ENCODE measurements around the gene IFT81. TPM values are rescaled to one million over a fixed set of nuclear protein-coding genes. Genes with fewer than 3 reads are reported as not detected.

The IFT81 gene
- total and polyA plus RNA-seq, 2 of the 13 experiments (the other 11 are each of a cell fraction or from before 2014, with no cell fraction given), result 4.2 to 13.0 TPM

- no peak for TF ChIP-seq ARID4A (CRISPR knock-in tag; IDR thresholded peaks at IDR 0.05; ENCODE audit: borderline replicate concordance)
- TF ChIP-seq, protein P1, sequence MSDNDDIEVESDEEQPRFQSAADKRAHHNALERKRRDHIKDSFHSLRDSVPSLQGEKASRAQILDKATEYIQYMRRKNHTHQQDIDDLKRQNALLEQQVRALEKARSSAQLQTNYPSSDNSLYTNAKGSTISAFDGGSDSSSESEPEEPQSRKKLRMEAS (IDR thresholded peaks at IDR 0.05), result no peak
- TF ChIP-seq, protein P2, sequence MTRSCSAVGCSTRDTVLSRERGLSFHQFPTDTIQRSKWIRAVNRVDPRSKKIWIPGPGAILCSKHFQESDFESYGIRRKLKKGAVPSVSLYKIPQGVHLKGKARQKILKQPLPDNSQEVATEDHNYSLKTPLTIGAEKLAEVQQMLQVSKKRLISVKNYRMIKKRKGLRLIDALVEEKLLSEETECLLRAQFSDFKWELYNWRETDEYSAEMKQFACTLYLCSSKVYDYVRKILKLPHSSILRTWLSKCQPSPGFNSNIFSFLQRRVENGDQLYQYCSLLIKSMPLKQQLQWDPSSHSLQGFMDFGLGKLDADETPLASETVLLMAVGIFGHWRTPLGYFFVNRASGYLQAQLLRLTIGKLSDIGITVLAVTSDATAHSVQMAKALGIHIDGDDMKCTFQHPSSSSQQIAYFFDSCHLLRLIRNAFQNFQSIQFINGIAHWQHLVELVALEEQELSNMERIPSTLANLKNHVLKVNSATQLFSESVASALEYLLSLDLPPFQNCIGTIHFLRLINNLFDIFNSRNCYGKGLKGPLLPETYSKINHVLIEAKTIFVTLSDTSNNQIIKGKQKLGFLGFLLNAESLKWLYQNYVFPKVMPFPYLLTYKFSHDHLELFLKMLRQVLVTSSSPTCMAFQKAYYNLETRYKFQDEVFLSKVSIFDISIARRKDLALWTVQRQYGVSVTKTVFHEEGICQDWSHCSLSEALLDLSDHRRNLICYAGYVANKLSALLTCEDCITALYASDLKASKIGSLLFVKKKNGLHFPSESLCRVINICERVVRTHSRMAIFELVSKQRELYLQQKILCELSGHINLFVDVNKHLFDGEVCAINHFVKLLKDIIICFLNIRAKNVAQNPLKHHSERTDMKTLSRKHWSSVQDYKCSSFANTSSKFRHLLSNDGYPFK (CRISPR knock-in tag; IDR thresholded peaks at IDR 0.05; ENCODE audit: borderline replicate concordance), result no peak
Measured at GRCh38 chr12:110149086-110149660, 25.0 kb downstream of the IFT81 start (continued).

DNA sequence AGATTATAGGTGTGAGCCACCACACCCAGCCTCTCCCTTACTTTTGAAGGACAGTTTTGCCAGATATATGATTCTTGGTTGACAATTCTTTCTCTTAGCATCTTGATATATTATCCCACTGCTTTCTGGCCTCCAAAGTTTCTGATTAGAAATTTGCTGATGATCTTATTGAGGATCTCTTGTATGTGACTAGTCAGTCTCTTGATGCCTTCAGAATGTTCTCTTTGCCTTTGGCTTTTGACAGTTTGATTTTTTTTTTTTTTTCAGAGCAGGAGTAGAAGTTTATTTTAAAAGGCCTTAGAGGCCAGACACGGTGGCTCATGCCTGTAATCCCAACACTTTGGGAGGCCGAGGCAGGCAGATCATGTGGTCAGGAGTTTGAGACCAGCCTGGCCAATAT, 32.6 kb downstream of the IFT81 start:
- DNase-seq (ENCODE audit: low spot score) (no peak), ATAC-seq (no peak), FAIRE-seq (no peak)
- POLR2A ChIA-PET, result no interaction called here
- Histone ChIP-seq H3K9ac (ENCODE audit: insufficient read depth, low read depth, low read length) (no peak overlapping the region), H4K20me1 (ENCODE audit: insufficient read depth, low read length) (no peaks in the 10 kb centered on the region), H3K9me3 (ENCODE audit: low read length) (peaks cover 9% of the 10 kb centered on the region; the same call in 1 of the 2 replicates), H3K27me3 (ENCODE audit: control insufficient read depth in 1 of 2, insufficient read depth in 2 of 2, low read length in 2 of 2) (no peaks in the 10 kb centered on the region), H3K79me2 (ENCODE audit: insufficient read depth, low read length) (no peaks in the 10 kb centered on the region), H3K4me3 (replicated peaks in 1 of 3; ENCODE audit: insufficient read depth in 1 of 3, low read depth in 2 of 3, low read length in 3 of 3) (no peak overlapping the region), H2AFZ (ENCODE audit: low read length) (no peak overlapping the region), H3K4me2 (ENCODE audit: low read depth, low read length) (no peak overlapping the region), H3K27ac (ENCODE audit: extremely low read length, insufficient read depth, low read length) (no peak overlapping the region), H3K4me1 (ENCODE audit: insufficient read depth, low read length) (no peaks in the 10 kb centered on the region), H3K36me3 (replicated peaks in 1 of 2; ENCODE audit: control insufficient read depth in 1 of 2, insufficient read depth in 2 of 2, low read length in 2 of 2) (peaks cover 7 to 12% of the 10 kb centered on the region in 2 experiments; a peak in 3 of 5 replicates)
- WGBS (ENCODE audit: low lambda C conversion rate), result 93% methylated on average over 2 of the region's 2 CpGs
- in situ Hi-C loops (cut with HindIII; ENCODE audit: extremely low pct_ligation_motif_present, low pct_unique_long_range_greater_than_20kb) (no loop called here), intact Hi-C loops (cut with micrococcal nuclease; ENCODE audit: unreplicated experiment) (no loop called here)
- no TSS peak for BruUV-seq (replicated peaks)
- CTCF ChIA-PET (ENCODE audit: low intra/inter-chr PET ratio, low total read pairs), result no interaction called here
- TF ChIP-seq ATF7-NPFF (CRISPR knock-in tag; IDR thresholded peaks at IDR 0.05; ENCODE audit: low read depth) (no peak), EED (CRISPR knock-in tag; IDR thresholded peaks at IDR 0.05) (no peak), ARNTL (CRISPR knock-in tag; IDR thresholded peaks at IDR 0.05) (no peak), ZNF788 (CRISPR knock-in tag; IDR thresholded peaks at IDR 0.05; ENCODE audit: borderline replicate concordance) (no peak), ZNF670 (CRISPR knock-in tag; IDR thresholded peaks at IDR 0.05; ENCODE audit: borderline replicate concordance) (no peak), ERF (CRISPR knock-in tag; IDR thresholded peaks at IDR 0.05) (no peak), ZNF136 (CRISPR knock-in tag; IDR thresholded peaks at IDR 0.05; ENCODE audit: low read depth) (no peak), NFRKB (IDR thresholded peaks at IDR 0.05) (no peak), RARG (CRISPR knock-in tag; IDR thresholded peaks at IDR 0.05; ENCODE audit: low read depth) (no peak), MIER2 (CRISPR knock-in tag; IDR thresholded peaks at IDR 0.05) (no peak), ZFP36L1 (CRISPR knock-in tag; IDR thresholded peaks at IDR 0.05) (no peak)
- TF ChIP-seq, protein P3, sequence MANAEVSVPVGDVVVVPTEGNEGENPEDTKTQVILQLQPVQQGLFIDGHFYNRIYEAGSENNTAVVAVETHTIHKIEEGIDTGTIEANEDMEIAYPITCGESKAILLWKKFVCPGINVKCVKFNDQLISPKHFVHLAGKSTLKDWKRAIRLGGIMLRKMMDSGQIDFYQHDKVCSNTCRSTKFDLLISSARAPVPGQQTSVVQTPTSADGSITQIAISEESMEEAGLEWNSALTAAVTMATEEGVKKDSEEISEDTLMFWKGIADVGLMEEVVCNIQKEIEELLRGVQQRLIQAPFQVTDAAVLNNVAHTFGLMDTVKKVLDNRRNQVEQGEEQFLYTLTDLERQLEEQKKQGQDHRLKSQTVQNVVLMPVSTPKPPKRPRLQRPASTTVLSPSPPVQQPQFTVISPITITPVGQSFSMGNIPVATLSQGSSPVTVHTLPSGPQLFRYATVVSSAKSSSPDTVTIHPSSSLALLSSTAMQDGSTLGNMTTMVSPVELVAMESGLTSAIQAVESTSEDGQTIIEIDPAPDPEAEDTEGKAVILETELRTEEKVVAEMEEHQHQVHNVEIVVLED (CRISPR knock-in tag; IDR thresholded peaks at IDR 0.05; ENCODE audit: borderline replicate concordance), result no peak

All from HepG2 (cell line).